Sigmoid colon (tissue), 7 donors: ENCODE data around the gene SMG7. TPM values are rescaled to one million over a fixed set of nuclear protein-coding genes. Genes with fewer than 3 reads are reported as not detected.

ENCODE experiments used
- DNase-seq: peaks from one replicate; pipeline ENCODE4 v3.0.0-alpha.2; 2019
- H3K27ac ChIP-seq, 4 donors: fragments of 200-600 bp; sonication (generic); one replicate each; pipeline ENCODE4 v1.5.1; 2016 to 2019; ENCODE audit warnings: mild to moderate bottlenecking in 1 of 4
- H3K27me3 ChIP-seq, 3 donors: fragments of 200-600 bp; sonication (generic); one replicate each; pipeline ENCODE4 v1.5.1; 2019; ENCODE audit warnings: mild to moderate bottlenecking in 1 of 3
- H3K36me3 ChIP-seq, 4 donors: fragments of 200-600 bp; sonication (generic); one replicate each; pipeline ENCODE4 v1.5.1; 2016 to 2019
- H3K4me1 ChIP-seq, 4 donors: fragments of 200-600 bp; sonication (generic); one replicate each; pipeline ENCODE4 v1.5.1; 2017 to 2019
- H3K4me3 ChIP-seq, 4 donors: fragments of 200-600 bp; sonication (generic); one replicate each; pipeline ENCODE4 v1.5.1; 2017 to 2019; ENCODE audit warnings: mild to moderate bottlenecking in 2 of 4, moderate library complexity in 1 of 4
- H3K9me3 ChIP-seq, 4 donors: fragments of 200-600 bp in 3 of 4; sonication (generic) in 3 of 4; one replicate each; pipeline versions ENCODE4 v1.5.1 to v1.6.1; 2013 to 2019
- EP300 ChIP-seq, 4 donors: sonication (generic); formaldehyde crosslinking; IDR thresholded peaks; one replicate each; pipeline ENCODE4 v1.6.1; 2017; ENCODE audit warnings: antibody characterized with exemption in 4 of 4
- POLR2A ChIP-seq, 2 donors: fragments of 450-650 bp; IDR thresholded peaks; one replicate each; pipeline ENCODE4 v1.6.1; 2016; ENCODE audit warnings: antibody characterized with exemption in 2 of 2, mild to moderate bottlenecking in 2 of 2, moderate library complexity in 2 of 2
- POLR2AphosphoS5 ChIP-seq, 4 donors: sonication (generic); formaldehyde crosslinking; IDR thresholded peaks; one replicate each; pipeline ENCODE4 v1.6.1; 2017; ENCODE audit warnings: antibody characterized with exemption in 4 of 4
- WGBS, 2 donors: extraction: QIAGEN DNeasy Blood & Tissue Kit; methylation state at CpG; one replicate each; pipeline ENCODE4 v1.1.7; 2013; 5-methylcytosine and 5-hydroxymethylcytosine counted together
- intact Hi-C: fragments of 100-400 bp; cut with DNase I; formaldehyde crosslinking; loops from one replicate; pipeline ENCODE4 v1.15.1; 2023
- polyA plus RNA-seq, 3 donors: library from polyadenylated mRNA; stranded (reverse); fragments of 200-250 nt; gene quantifications; one replicate each; pipeline ENCODE4 v1.2.3, GENCODE V29; 2013
- total RNA-seq, 4 donors: library from RNA; depleted of rRNA; stranded (reverse); fragments of >200 nt; gene quantifications; one replicate each; pipeline ENCODE4 v1.1.0, GENCODE V29; 2016
- TF ChIP-seq, protein P1 (sequence below), 4 experiments: fragments of 450-650 bp in 3 of 4; fragments of 200-600 bp in 1 of 4; IDR thresholded peaks; one replicate each; pipeline ENCODE4 v1.5.1; 2016 to 2019; ENCODE audit warnings: antibody characterized with exemption in 4 of 4, mild to moderate bottlenecking in 3 of 4, moderate library complexity in 2 of 4
- donor health status: healthy with polysubstance abuse.
- donor health status: Bipolar disorder and iron deficiency.
- donor health status: healthy.

Gene SMG7
- total and polyA plus RNA-seq, 7 donors: 16.8 to 46.5 (median 31.9) TPM

- 17 to 51% methylated on average over 2 of the region's 2 CpGs for WGBS, 2 donors
- TF ChIP-seq POLR2A (IDR thresholded peaks at IDR 0.05): no peak
- TF ChIP-seq, protein P1, sequence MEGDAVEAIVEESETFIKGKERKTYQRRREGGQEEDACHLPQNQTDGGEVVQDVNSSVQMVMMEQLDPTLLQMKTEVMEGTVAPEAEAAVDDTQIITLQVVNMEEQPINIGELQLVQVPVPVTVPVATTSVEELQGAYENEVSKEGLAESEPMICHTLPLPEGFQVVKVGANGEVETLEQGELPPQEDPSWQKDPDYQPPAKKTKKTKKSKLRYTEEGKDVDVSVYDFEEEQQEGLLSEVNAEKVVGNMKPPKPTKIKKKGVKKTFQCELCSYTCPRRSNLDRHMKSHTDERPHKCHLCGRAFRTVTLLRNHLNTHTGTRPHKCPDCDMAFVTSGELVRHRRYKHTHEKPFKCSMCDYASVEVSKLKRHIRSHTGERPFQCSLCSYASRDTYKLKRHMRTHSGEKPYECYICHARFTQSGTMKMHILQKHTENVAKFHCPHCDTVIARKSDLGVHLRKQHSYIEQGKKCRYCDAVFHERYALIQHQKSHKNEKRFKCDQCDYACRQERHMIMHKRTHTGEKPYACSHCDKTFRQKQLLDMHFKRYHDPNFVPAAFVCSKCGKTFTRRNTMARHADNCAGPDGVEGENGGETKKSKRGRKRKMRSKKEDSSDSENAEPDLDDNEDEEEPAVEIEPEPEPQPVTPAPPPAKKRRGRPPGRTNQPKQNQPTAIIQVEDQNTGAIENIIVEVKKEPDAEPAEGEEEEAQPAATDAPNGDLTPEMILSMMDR (IDR thresholded peaks at IDR 0.05): no peak
- no peak for TF ChIP-seq POLR2AphosphoS5 (IDR thresholded peaks at IDR 0.05)
- TF ChIP-seq EP300 (IDR thresholded peaks at IDR 0.05): no peak
- H3K27ac ChIP-seq: no peak overlapping the region
- no peak for DNase-seq
- no peaks in the 10 kb centered on the region for H3K9me3 ChIP-seq
- intact Hi-C loops: no loop called here
- no peaks in the 10 kb centered on the region for H3K27me3 ChIP-seq
- no peaks in the 10 kb centered on the region for H3K36me3 ChIP-seq
- no peak overlapping the region for H3K4me3 ChIP-seq
- H3K4me1 ChIP-seq: no peaks in the 10 kb centered on the region
Observed at GRCh38 chr1:183432548-183432875, 39.8 kb upstream of the SMG7 start.

- Histone ChIP-seq H3K27me3 (no peaks in the 10 kb centered on the region), H3K36me3 (no peaks in the 10 kb centered on the region), H3K4me3 (no peak overlapping the region), H3K4me1 (no peaks in the 10 kb centered on the region), H3K27ac (no peak overlapping the region), H3K9me3 (no peaks in the 10 kb centered on the region)
- DNase-seq: no peak
- TF ChIP-seq, protein P1 (IDR thresholded peaks at IDR 0.05): no peak
- TF ChIP-seq POLR2A (IDR thresholded peaks at IDR 0.05) (no peak), POLR2AphosphoS5 (IDR thresholded peaks at IDR 0.05) (no peak)
- intact Hi-C loops: no loop called here
- 40 to 59% methylated on average over 1 of the region's 1 CpG for WGBS, 2 donors
Observed at GRCh38 chr1:183433703-183434102, 38.6 kb upstream of the SMG7 start.

DNA sequence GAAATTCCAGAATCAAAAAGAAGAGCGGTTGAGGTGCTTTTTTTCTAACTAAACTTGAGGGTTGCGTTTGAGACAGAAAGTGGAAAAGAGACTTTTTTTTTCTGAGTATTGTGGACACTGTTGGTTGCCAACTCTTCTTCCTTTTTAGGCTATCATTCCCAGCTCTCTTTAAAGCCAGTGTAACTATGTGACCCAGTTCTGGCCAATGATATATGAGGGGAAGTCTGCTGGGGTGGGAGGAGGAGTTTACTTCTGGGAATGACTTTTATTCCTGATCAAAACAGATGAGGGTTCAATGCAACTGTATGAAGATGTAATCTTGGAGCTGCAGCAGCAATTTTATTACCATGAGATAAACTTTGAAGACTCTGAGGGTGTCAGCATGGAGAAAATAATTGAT is 36.8 kb upstream of the SMG7 start:
- 87 to 93% methylated on average over 2 of the region's 2 CpGs for WGBS, 2 donors
- H3K27ac ChIP-seq: no peak overlapping the region
- H3K9me3 ChIP-seq: no peaks in the 10 kb centered on the region
- no peak overlapping the region for H3K4me3 ChIP-seq
- H3K4me1 ChIP-seq: no peaks in the 10 kb centered on the region
- intact Hi-C loops: no loop called here
- no peaks in the 10 kb centered on the region for H3K27me3 ChIP-seq
- no peak for DNase-seq
- no peaks in the 10 kb centered on the region for H3K36me3 ChIP-seq
- TF ChIP-seq POLR2AphosphoS5 (IDR thresholded peaks at IDR 0.05) (no peak), POLR2A (IDR thresholded peaks at IDR 0.05) (no peak), EP300 (IDR thresholded peaks at IDR 0.05) (no peak)
- TF ChIP-seq, protein P1 (IDR thresholded peaks at IDR 0.05): no peak

DNA sequence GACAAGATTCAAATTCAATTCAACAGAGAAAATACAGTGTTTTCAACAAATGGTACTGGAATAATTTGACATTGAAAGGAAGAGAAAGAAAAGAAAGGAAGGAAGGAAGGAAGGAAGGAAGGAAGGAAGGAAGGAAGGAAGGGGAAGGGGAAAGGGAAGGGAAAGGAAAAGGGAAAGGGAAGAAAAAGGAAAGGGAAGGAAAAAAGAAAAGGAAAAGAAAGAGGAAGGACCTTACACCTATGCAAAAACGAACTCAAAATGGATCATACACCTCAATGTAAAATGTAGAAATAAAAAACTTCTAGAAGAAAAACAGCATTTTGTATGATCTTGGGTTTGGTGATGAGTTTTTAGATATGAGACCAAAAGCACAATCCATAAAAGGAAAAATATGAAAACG is 34.2 kb upstream of the SMG7 start:
- H3K9me3 ChIP-seq: no peaks in the 10 kb centered on the region
- no peak for DNase-seq
- H3K4me3 ChIP-seq: no peak overlapping the region
- 84 to 89% methylated on average over 2 of the region's 2 CpGs for WGBS, 2 donors
- H3K27me3 ChIP-seq: no peaks in the 10 kb centered on the region
- no peaks in the 10 kb centered on the region for H3K36me3 ChIP-seq
- TF ChIP-seq POLR2A (IDR thresholded peaks at IDR 0.05) (no peak), EP300 (IDR thresholded peaks at IDR 0.05) (no peak), POLR2AphosphoS5 (IDR thresholded peaks at IDR 0.05) (no peak)
- TF ChIP-seq, protein P1 (IDR thresholded peaks at IDR 0.05): no peak
- no peak overlapping the region for H3K27ac ChIP-seq
- intact Hi-C loops: no loop called here
- H3K4me1 ChIP-seq: no peaks in the 10 kb centered on the region

DNA sequence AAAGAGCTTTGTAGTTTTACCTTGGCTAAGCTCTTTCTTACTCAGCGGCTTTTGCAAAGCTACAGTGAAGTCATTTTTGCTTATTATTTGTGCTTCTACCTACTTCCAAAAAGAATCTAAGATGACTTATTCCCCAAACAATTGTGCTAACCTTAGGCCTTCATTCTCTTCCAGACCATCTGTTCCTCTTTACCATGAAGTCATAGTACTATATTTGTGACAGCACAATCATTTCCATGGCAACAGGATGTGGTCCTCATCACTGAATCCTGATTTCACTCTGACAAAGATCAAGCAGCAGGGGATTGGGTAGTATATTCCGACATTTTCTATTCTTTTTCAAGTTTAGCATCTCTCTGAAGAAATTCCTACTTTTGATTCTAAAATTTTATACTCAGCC is 29.3 kb upstream of the SMG7 start:
- Histone ChIP-seq H3K9me3 (no peaks in the 10 kb centered on the region), H3K27me3 (no peaks in the 10 kb centered on the region), H3K36me3 (no peaks in the 10 kb centered on the region), H3K4me1 (no peaks in the 10 kb centered on the region), H3K27ac (no peak overlapping the region), H3K4me3 (no peak overlapping the region)
- intact Hi-C loops: no loop called here
- WGBS, 2 donors: 93 to 96% methylated on average over 2 of the region's 2 CpGs
- DNase-seq: no peak
- TF ChIP-seq EP300 (IDR thresholded peaks at IDR 0.05): no peak
- TF ChIP-seq POLR2A (IDR thresholded peaks at IDR 0.05): no peak
- no peak for TF ChIP-seq POLR2AphosphoS5 (IDR thresholded peaks at IDR 0.05)
- TF ChIP-seq, protein P1 (IDR thresholded peaks at IDR 0.05): no peak
